OCI-LY7 (cell line): ENCODE results near the gene AGMAT. TPM values are rescaled to one million over a fixed set of nuclear protein-coding genes. Genes with fewer than 3 reads are reported as not detected.
A peak's percentile ranks its signal among the peaks of the same experiment; 100 is the strongest.

Experiments
- BruUV-seq: library from RNA; stranded (reverse); fragments of 400-500 nt; replicated peaks from 2 replicates; lab custom pipeline; 2021; lab: Mats Ljungman, UMichigan
- CTCF ChIA-PET: fragments of 300-600 bp; sonication (Branson Sonifier 250); formaldehyde crosslinking; loops from one replicate; lab custom pipeline; 2022; ENCODE audit warnings: antibody characterized with exemption; ENCODE audit not compliant: unreplicated experiment; lab: Charles Lee
- POLR2A ChIA-PET: fragments of 300-600 bp; sonication (Branson Sonifier 250); formaldehyde crosslinking; loops from one replicate; lab custom pipeline; 2022; ENCODE audit warnings: antibody characterized with exemption; lab: Charles Lee
- DNase-seq: peaks from one replicate; pipeline ENCODE4 v3.0.0-alpha.2; 2015; ENCODE audit warnings: low spot score
- H2AFZ ChIP-seq: fragments of 200-600 bp; sonication (generic), shearing (Covaris generic); 2 replicates; pipeline ENCODE4 v1.6.1; 2014; ENCODE audit warnings: mild to moderate bottlenecking, antibody characterized with exemption, low read length, moderate library complexity
- H3K27ac ChIP-seq: fragments of 200-600 bp; sonication (generic); 2 replicates; pipeline ENCODE4 v1.5.1; 2014; ENCODE audit warnings: mixed run types, low read depth, mild to moderate bottlenecking, moderate library complexity, low read length, inconsistent platforms; ENCODE audit not compliant: poor library complexity, severe bottlenecking
- H3K36me3 ChIP-seq: fragments of 200-600 bp; sonication (generic); 2 replicates; pipeline ENCODE4 v1.6.1; 2014; ENCODE audit warnings: mild to moderate bottlenecking, antibody characterized with exemption, low read length, moderate library complexity, mixed read lengths; ENCODE audit not compliant: insufficient read depth
- H3K4me1 ChIP-seq: fragments of 200-600 bp; sonication (generic); 2 replicates; pipeline ENCODE4 v1.5.1; 2014; ENCODE audit warnings: mild to moderate bottlenecking, low read length; ENCODE audit not compliant: insufficient read depth, poor library complexity, severe bottlenecking
- H3K4me2 ChIP-seq: fragments of 200-600 bp; sonication (generic); 2 replicates; pipeline ENCODE4 v1.6.1; 2014; ENCODE audit warnings: mild to moderate bottlenecking, low read length
- H3K4me3 ChIP-seq: fragments of 200-600 bp; sonication (generic); 2 replicates; pipeline ENCODE4 v1.5.1; 2014; ENCODE audit warnings: mild to moderate bottlenecking, low read depth, low read length; ENCODE audit not compliant: poor library complexity, severe bottlenecking
- H3K79me2 ChIP-seq: fragments of 200-600 bp; sonication (generic); 2 replicates; pipeline ENCODE4 v1.6.1; 2016; ENCODE audit warnings: low read depth, mild to moderate bottlenecking, low read length, moderate library complexity, mixed read lengths; ENCODE audit not compliant: insufficient read depth
- H3K9me2 ChIP-seq: fragments of 200-600 bp; sonication (generic); 2 replicates; pipeline ENCODE4 v1.6.1; 2016; ENCODE audit warnings: mild to moderate bottlenecking, low read length, mixed read lengths; ENCODE audit not compliant: insufficient read depth
- H3K9me3 ChIP-seq: fragments of 200-600 bp; sonication (generic); 2 replicates; pipeline ENCODE4 v1.6.1; 2014; ENCODE audit warnings: mild to moderate bottlenecking, mixed run types, low read length, mixed read lengths
- H4K20me1 ChIP-seq: fragments of 200-600 bp; sonication (generic); 2 replicates; pipeline ENCODE4 v1.6.1; 2014; ENCODE audit warnings: mild to moderate bottlenecking, antibody characterized with exemption, low read length, moderate library complexity, mixed read lengths; ENCODE audit not compliant: insufficient read depth
- EZH2phosphoT487 ChIP-seq: fragments of 200-600 bp; sonication (generic); IDR thresholded peaks from 2 replicates; pipeline ENCODE4 v1.6.1; 2018; ENCODE audit warnings: low read depth, borderline replicate concordance, mild to moderate bottlenecking, mixed run types, antibody characterized with exemption, low read length, moderate library complexity, mixed read lengths
- intact Hi-C: fragments of 100-400 bp; cut with micrococcal nuclease; formaldehyde crosslinking; loops from one replicate; pipeline ENCODE4 v1.10.0; 2022; ENCODE audit not compliant: unreplicated experiment
- total RNA-seq, 2 experiments: library from RNA; depleted of rRNA in 1 of 2; stranded (reverse); fragments of >200 nt in 1 of 2; shearing (Covaris generic) in 1 of 2; gene quantifications; 2 replicates each; pipeline ENCODE4 v1.2.3, GENCODE V29; 2014 to 2022
- TF ChIP-seq, protein P1 (sequence below): fragments of 200-600 bp; sonication (generic); conservative IDR thresholded peaks from 2 replicates; pipeline ENCODE4 v1.5.1; 2014; ENCODE audit warnings: mild to moderate bottlenecking, antibody characterized with exemption, low read length, moderate library complexity, mixed read lengths

Gene AGMAT
- total RNA-seq, 2 experiments from 2014 or later, result 0.29 to 0.54 TPM

GRCh38 chr1:15571266-15571665 is 13.6 kb downstream of the AGMAT start:
- Histone ChIP-seq H3K27ac (peak overlapping the region; percentile 94), H4K20me1 (no peaks in the 10 kb centered on the region), H3K4me1 (peaks cover 39% of the 10 kb centered on the region), H3K4me3 (peak overlapping the region; percentile 51), H2AFZ (peak overlapping the region; percentile 32; the same call in 1 of the 2 replicates), H3K36me3 (peaks cover 45% of the 10 kb centered on the region), H3K79me2 (no peaks in the 10 kb centered on the region), H3K9me3 (no peaks in the 10 kb centered on the region), H3K9me2 (no peaks in the 10 kb centered on the region), H3K4me2 (peak overlapping the region; percentile 77)
- TF ChIP-seq EZH2phosphoT487, result no peak
- TF ChIP-seq, protein P1, sequence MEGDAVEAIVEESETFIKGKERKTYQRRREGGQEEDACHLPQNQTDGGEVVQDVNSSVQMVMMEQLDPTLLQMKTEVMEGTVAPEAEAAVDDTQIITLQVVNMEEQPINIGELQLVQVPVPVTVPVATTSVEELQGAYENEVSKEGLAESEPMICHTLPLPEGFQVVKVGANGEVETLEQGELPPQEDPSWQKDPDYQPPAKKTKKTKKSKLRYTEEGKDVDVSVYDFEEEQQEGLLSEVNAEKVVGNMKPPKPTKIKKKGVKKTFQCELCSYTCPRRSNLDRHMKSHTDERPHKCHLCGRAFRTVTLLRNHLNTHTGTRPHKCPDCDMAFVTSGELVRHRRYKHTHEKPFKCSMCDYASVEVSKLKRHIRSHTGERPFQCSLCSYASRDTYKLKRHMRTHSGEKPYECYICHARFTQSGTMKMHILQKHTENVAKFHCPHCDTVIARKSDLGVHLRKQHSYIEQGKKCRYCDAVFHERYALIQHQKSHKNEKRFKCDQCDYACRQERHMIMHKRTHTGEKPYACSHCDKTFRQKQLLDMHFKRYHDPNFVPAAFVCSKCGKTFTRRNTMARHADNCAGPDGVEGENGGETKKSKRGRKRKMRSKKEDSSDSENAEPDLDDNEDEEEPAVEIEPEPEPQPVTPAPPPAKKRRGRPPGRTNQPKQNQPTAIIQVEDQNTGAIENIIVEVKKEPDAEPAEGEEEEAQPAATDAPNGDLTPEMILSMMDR, result no peak
- intact Hi-C loops, result loop anchor here (1.0 kb wide), 1 partner anchor 47 kb away; no protein-coding TSS in a partner anchor
- ChIA-PET POLR2A (interaction anchor here (0.6 to 2.0 kb wide), 7 partner anchors 10 to 878 kb away, joined by 3 to 11 read pairs (median 5); no protein-coding TSS in a partner anchor), CTCF (no interaction called here)
- no TSS peak for BruUV-seq
- peak; percentile 55 for DNase-seq

DNA sequence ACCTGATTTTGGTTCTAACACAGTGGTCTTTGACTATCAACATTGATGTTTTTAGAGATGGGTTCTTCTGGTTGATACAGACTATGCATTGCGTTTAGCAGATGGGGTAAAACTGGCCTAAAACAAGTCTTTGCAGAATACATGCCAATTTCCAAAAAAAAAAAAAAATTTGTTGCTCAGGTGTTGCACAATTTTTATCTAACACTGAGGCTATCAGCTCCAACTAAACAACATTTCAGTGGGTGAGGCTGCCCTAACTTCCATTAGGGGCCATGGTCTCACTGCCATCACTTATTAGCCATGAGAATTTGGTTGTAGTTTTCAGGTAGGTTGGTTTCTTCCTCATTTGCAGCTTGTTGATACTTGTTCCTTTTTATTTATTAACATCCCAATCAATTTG is 14.0 kb downstream of the AGMAT start:
- Histone ChIP-seq H2AFZ (peak overlapping the region; percentile 32; the same call in 1 of the 2 replicates), H4K20me1 (no peaks in the 10 kb centered on the region), H3K9me3 (no peaks in the 10 kb centered on the region), H3K4me2 (peak overlapping the region; percentile 77), H3K79me2 (no peaks in the 10 kb centered on the region), H3K4me1 (peaks cover 39% of the 10 kb centered on the region), H3K9me2 (no peaks in the 10 kb centered on the region), H3K4me3 (peak overlapping the region; percentile 51), H3K27ac (peak overlapping the region; percentile 94), H3K36me3 (peaks cover 49% of the 10 kb centered on the region)
- TF ChIP-seq EZH2phosphoT487, result no peak
- TF ChIP-seq, protein P1, result no peak
- ChIA-PET POLR2A (interaction anchor here (0.6 to 2.0 kb wide), 5 partner anchors 8 to 263 kb away, joined by 3 to 11 read pairs (median 4); no protein-coding TSS in a partner anchor), CTCF (no interaction called here)
- DNase-seq, result no peak
- intact Hi-C loops, result loop anchor here (1.0 kb wide), 1 partner anchor 47 kb away; no protein-coding TSS in a partner anchor
- no TSS peak for BruUV-seq

DNA sequence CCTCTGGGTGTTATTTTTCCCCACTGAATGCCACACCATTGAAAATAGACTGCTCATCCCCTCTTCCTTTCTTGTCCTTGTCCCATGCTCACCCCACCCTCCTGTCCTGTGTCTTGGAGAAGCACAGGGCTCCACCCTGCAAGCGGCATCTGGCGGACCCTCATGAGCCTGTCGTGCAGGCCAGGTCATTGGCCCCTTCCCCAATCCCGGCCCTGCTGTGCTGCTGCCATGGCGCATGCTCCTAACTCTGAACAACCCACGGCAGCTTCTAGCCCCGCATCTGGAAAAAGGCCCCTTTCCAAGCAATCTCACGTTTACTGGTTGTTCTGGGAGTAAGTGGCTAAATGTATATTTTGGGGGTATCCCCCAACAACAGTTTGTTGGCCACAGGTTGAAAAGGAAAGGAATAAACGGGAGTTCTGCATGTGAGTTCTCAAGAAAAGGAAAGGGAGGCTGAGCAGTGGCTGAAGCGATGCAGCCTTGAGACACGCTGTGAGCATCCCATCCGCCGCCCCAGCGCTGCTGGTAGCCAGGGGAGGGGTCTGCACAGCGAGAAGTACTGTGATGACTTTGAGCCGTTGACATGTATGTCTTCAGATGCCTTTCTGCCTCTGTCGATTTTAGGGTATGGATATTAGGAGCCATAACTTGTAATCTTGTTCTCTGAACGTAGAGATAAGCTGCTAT is 16.3 kb downstream of the AGMAT start:
- no peak overlapping the region for H2AFZ ChIP-seq
- H3K4me2 ChIP-seq, result no peak overlapping the region
- H3K9me3 ChIP-seq, result no peaks in the 10 kb centered on the region
- intact Hi-C loops, result no loop called here
- peaks cover 71% of the 10 kb centered on the region for H3K36me3 ChIP-seq
- no peak overlapping the region for H3K27ac ChIP-seq
- no peak for TF ChIP-seq EZH2phosphoT487
- TF ChIP-seq, protein P1, result no peak
- DNase-seq, result no peak
- H3K4me1 ChIP-seq, result peaks cover 48% of the 10 kb centered on the region
- H3K4me3 ChIP-seq, result no peak overlapping the region
- no peaks in the 10 kb centered on the region for H4K20me1 ChIP-seq
- CTCF ChIA-PET, result no interaction called here
- H3K9me2 ChIP-seq, result no peaks in the 10 kb centered on the region
- H3K79me2 ChIP-seq, result no peaks in the 10 kb centered on the region
- POLR2A ChIA-PET, result interaction anchor here (0.6 to 0.7 kb wide), 2 partner anchors 11 to 117 kb away, joined by 3 to 4 read pairs; no protein-coding TSS in a partner anchor
- BruUV-seq, result no TSS peak
